Common myeloid progenitor, CD34-positive (primary cell): ENCODE measurements around the gene KAT7.

Experiments
- CTCF ChIA-PET: fragments of 350-600 bp; sonication (Branson Sonifier 250); formaldehyde crosslinking; loops from one replicate; lab custom pipeline; 2021; ENCODE audit warnings: antibody characterized with exemption; lab: Charles Lee
- POLR2A ChIA-PET: fragments of 350-600 bp; sonication (Branson Sonifier 250); formaldehyde crosslinking; loops from one replicate; lab custom pipeline; 2021; ENCODE audit warnings: antibody characterized with exemption; lab: Charles Lee
- DNase-seq, 3 donors: peaks; one replicate each; pipeline versions ENCODE4 v3.0.0 to v3.0.0-alpha.2; 2013
- H3K27ac ChIP-seq, 2 experiments: 1 replicate in 1 of 2; 2 replicates in 1 of 2; pipeline ENCODE4 v1.7.0; 2013; ENCODE audit warnings: inconsistent platforms in 2 of 2, low read length in 2 of 2, mild to moderate bottlenecking in 2 of 2, low read depth in 1 of 2, moderate library complexity in 1 of 2; ENCODE audit not compliant: severe bottlenecking in 2 of 2, insufficient read depth in 1 of 2, poor library complexity in 1 of 2
- H3K27me3 ChIP-seq, 5 experiments: replicated peaks in 2 of 5; 1 replicate in 3 of 5; 2 replicates in 2 of 5; pipeline versions ENCODE4 v1.6.1 to v1.7.0; 2013; ENCODE audit warnings: low read length in 4 of 5, mild to moderate bottlenecking in 2 of 5, moderate library complexity in 2 of 5, inconsistent platforms in 1 of 5; ENCODE audit not compliant: insufficient read depth in 5 of 5, control insufficient read depth in 4 of 5
- H3K36me3 ChIP-seq, 4 experiments: 1 replicate in 2 of 4; 2 replicates in 2 of 4; pipeline versions ENCODE4 v1.6.1 to v1.7.0; 2013; ENCODE audit warnings: low read length in 3 of 4, control low read depth in 1 of 4, mild to moderate bottlenecking in 1 of 4; ENCODE audit not compliant: control insufficient read depth in 4 of 4, insufficient read depth in 4 of 4
- H3K4me1 ChIP-seq, 4 experiments: 1 replicate in 3 of 4; 2 replicates in 1 of 4; pipeline versions ENCODE4 v1.6.1 to v1.7.1; 2013; ENCODE audit warnings: low read length in 3 of 4, mild to moderate bottlenecking in 3 of 4, control low read depth in 1 of 4, inconsistent platforms in 1 of 4, moderate library complexity in 1 of 4; ENCODE audit not compliant: control insufficient read depth in 4 of 4, insufficient read depth in 4 of 4; ENCODE audit errors: control extremely low read depth in 1 of 4
- H3K4me3 ChIP-seq, 7 experiments: 1 replicate in 4 of 7; 2 replicates in 3 of 7; pipeline versions ENCODE4 v1.5.1 to v1.7.0; 2013; ENCODE audit warnings: mild to moderate bottlenecking in 7 of 7, low read length in 6 of 7, moderate library complexity in 6 of 7, inconsistent platforms in 2 of 7, low read depth in 2 of 7, control low read depth in 1 of 7; ENCODE audit not compliant: insufficient read depth in 4 of 7, control insufficient read depth in 1 of 7; ENCODE audit errors: extremely low read depth in 1 of 7
- H3K9me3 ChIP-seq, 5 experiments: 1 replicate in 4 of 5; 2 replicates in 1 of 5; pipeline versions ENCODE4 v1.6.1 to v1.7.1; 2013; ENCODE audit warnings: low read length in 4 of 5, mild to moderate bottlenecking in 2 of 5, inconsistent platforms in 1 of 5, low read depth in 1 of 5, moderate library complexity in 1 of 5; ENCODE audit not compliant: control insufficient read depth in 4 of 5, insufficient read depth in 2 of 5; ENCODE audit errors: control extremely low read depth in 1 of 5
- WGBS: methylation state at CpG from one replicate; pipeline ENCODE4 v1.1.5; 2013; ENCODE audit not compliant: insufficient coverage; 5-methylcytosine and 5-hydroxymethylcytosine counted together

The KAT7 gene

DNA sequence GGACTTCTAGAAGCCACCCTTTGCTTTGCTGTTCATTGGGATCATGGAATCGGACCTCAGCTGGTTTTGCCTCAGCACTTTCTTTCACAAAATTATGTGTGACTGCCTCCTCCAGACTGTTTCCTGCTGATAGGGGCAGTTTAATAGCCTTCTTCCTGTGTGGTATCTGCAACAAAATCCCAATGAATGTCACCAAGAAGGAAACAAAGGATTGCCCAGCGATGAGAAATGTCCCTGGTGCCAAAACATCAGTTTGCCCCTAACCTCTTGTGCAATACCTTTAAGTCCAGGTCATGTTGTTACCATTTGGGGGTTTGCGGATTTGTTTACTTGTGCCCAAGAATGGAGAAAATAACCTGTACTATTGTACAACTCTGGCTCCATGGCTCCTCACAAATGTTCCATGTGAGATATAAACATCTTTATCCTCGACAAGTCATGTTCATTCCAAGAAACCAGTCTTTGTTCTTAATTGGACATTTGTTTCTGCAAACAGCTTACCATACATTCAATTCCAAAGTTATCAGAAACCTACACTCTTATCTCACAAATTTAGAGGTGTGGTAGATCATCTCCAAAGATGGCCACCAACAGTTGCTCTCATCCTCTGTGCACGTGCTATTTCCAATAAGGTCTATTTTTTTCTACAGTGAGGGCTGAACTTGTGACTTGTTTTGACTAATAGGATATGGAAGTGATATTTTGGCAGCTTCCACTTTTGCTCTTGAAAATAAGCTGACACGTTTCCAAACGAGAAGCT, 44.5 kb downstream of the KAT7 start:
- peak; percentile 85 to 95 (median 92) for DNase-seq
- H3K36me3 ChIP-seq: peaks cover 11 to 49% (median 19%) of the 10 kb centered on the region in 4 experiments
- ChIA-PET CTCF (interaction anchor here (0.8 to 4.3 kb wide), 6 partner anchors 13 to 124 kb away, joined by 3 to 20 read pairs (median 4); partner anchors contain the start of gene TAC4), POLR2A (interaction anchor here (0.8 to 0.9 kb wide), 2 partner anchors 71 to 93 kb away, joined by 3 to 4 read pairs; no protein-coding TSS in a partner anchor)
- H3K4me1 ChIP-seq: peaks cover 8 to 53% (median 36%) of the 10 kb centered on the region in 4 experiments
- H3K27ac ChIP-seq: peak overlapping the region in 1 of 2 experiments; percentile 56
- H3K27me3 ChIP-seq: no peaks in the 10 kb centered on the region
- 3% methylated on average over 5 of the region's 7 CpGs for WGBS
- peak overlapping the region in 2 of 7 experiments; percentile 28 to 38 for H3K4me3 ChIP-seq
- no peaks in the 10 kb centered on the region for H3K9me3 ChIP-seq

- Histone ChIP-seq H3K27ac (no peak overlapping the region), H3K4me1 (peaks cover 8 to 46% (median 33%) of the 10 kb centered on the region in 4 experiments), H3K27me3 (no peaks in the 10 kb centered on the region), H3K4me3 (no peak overlapping the region), H3K36me3 (peaks cover 10 to 39% (median 13%) of the 10 kb centered on the region in 4 experiments), H3K9me3 (no peaks in the 10 kb centered on the region)
- ChIA-PET CTCF (interaction anchor here (0.6 to 4.3 kb wide), 2 partner anchors 14 to 102 kb away, joined by 3 to 20 read pairs; partner anchors contain the start of gene TAC4), POLR2A (interaction anchor here (0.6 kb wide), 1 partner anchor 16 kb away, joined by 5 read pairs; no protein-coding TSS in a partner anchor)
- no peak for DNase-seq
- WGBS: 98% methylated on average over 19 of the region's 19 CpGs
Measured at GRCh38 chr17:49834118-49834743, 45.8 kb downstream of the KAT7 start.

DNA sequence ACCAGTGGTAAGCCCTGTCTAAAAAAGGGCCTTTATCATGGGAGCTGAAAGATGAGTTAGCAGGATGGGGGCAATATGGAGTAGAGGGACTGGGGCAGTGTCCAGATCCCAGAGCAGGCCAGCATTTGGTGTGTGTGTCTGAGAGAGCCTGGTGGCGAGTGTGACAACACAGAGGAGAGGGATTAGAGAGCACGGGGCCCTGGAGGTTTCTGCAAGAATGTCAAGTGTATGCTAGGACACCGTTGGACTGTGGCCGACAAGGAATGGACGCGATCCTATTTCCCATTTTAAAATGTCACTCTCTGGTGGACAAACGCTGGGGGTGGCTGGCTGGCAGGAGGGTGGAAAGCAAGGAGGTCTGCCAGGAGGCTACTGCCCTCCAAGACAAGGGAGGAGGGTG, 47.0 kb downstream of the KAT7 start:
- H3K4me1 ChIP-seq: peaks cover 8 to 50% (median 36%) of the 10 kb centered on the region in 4 experiments
- WGBS: 97% methylated on average over 5 of the region's 7 CpGs
- DNase-seq: no peak
- no peak overlapping the region for H3K27ac ChIP-seq
- H3K27me3 ChIP-seq: no peaks in the 10 kb centered on the region
- ChIA-PET POLR2A (no interaction called here), CTCF (interaction anchor here (0.6 kb wide), 1 partner anchor 25 kb away, joined by 3 read pairs; no protein-coding TSS in a partner anchor)
- H3K9me3 ChIP-seq: no peaks in the 10 kb centered on the region
- H3K36me3 ChIP-seq: peaks cover 3 to 31% (median 10%) of the 10 kb centered on the region in 4 experiments
- no peak overlapping the region for H3K4me3 ChIP-seq

- 61% methylated on average over 7 of the region's 16 CpGs for WGBS
- no peak overlapping the region for H3K27ac ChIP-seq
Measured at GRCh38 chr17:49836111-49837030, 47.9 kb downstream of the KAT7 start.

DNA sequence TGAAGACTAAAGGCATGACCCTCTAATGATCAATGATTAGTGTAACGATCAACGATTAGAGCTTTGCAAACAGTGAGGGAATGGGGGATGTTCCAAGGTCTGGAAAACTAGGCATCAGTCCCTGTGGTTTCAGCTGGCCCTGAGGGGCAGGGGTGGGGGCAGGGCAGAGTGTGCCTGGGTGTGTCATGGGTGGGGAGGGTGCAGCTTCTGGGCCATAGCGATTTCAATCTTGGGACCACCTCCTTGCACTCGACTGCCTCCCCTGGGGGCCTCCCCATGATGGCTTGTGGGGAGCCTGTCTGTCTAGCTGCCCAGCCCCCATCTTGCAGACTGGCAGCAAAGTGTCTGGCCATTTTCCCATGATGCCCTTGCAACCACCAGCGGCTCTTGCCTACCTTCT, 51.0 kb downstream of the KAT7 start:
- CTCF ChIA-PET: interaction anchor here (1.0 to 1.5 kb wide), 3 partner anchors 8 to 12 kb away, joined by 3 to 7 read pairs (median 4); partner anchors contain the start of gene TAC4
- 89% methylated on average over 5 of the region's 5 CpGs for WGBS
- H3K4me3 ChIP-seq: no peak overlapping the region
- H3K4me1 ChIP-seq: peaks cover 0 to 39% (median 30%) of the 10 kb centered on the region in 4 experiments
- DNase-seq: no peak
- H3K36me3 ChIP-seq: peaks cover 2 to 4% (median 4%) of the 10 kb centered on the region in 4 experiments
- no peaks in the 10 kb centered on the region for H3K27me3 ChIP-seq
- no peaks in the 10 kb centered on the region for H3K9me3 ChIP-seq
- no peak overlapping the region for H3K27ac ChIP-seq
- POLR2A ChIA-PET: no interaction called here

More at GRCh38 chr17:49836111-49837030, 47.9 kb downstream of the KAT7 start:
- Histone ChIP-seq H3K27me3 (no peaks in the 10 kb centered on the region), H3K36me3 (peaks cover 2 to 27% (median 8%) of the 10 kb centered on the region in 4 experiments), H3K4me1 (peaks cover 8 to 47% (median 34%) of the 10 kb centered on the region in 4 experiments), H3K4me3 (no peak overlapping the region), H3K9me3 (no peaks in the 10 kb centered on the region)
- ChIA-PET POLR2A (no interaction called here), CTCF (interaction anchor here (0.7 kb wide), 1 partner anchor 60 kb away, joined by 3 read pairs; no protein-coding TSS in a partner anchor)
- DNase-seq: no peak

DNA sequence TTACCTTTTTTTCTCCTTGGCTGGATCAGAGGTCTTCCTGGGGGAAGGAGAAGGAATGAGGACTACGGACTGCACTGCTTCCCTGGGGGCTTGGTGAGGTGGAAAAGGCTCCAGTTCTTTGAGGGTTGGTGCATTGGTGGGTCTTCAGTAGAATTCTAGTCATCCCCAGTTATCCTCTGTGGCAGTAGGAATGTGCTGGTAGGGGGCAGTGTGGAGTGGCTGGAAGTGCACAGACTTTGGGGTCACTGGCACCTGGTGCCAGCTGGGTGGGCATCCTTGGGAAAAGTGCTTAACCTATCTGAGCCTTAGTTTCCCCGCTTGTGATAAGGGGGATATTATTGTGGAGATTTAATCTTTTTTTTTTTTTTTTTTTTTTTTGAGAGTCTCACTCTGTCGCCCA, 53.1 kb downstream of the KAT7 start:
- no peak for DNase-seq
- ChIA-PET POLR2A (no interaction called here), CTCF (interaction anchor here (1.4 kb wide), 1 partner anchor 8 kb away, joined by 4 read pairs; no protein-coding TSS in a partner anchor)
- Histone ChIP-seq H3K9me3 (no peaks in the 10 kb centered on the region), H3K4me3 (no peak overlapping the region), H3K27ac (no peak overlapping the region), H3K4me1 (peaks cover 0 to 36% (median 33%) of the 10 kb centered on the region in 4 experiments), H3K36me3 (peaks cover 0 to 7% (median 4%) of the 10 kb centered on the region in 4 experiments), H3K27me3 (no peaks in the 10 kb centered on the region)
- no CpG with 5 or more reads among the region's 3 CpGs for WGBS
